KBM-7 (cell line): ENCODE measurements around the gene SYCE1.
"Not testable (repeated sequence)": the region's sequence is repeated elsewhere in the genome, so short reads cannot be mapped to it uniquely, and the experiment has no call there.

Source experiments
- DNase-seq: peaks from one replicate; pipeline ENCODE4 v3.0.0-alpha.2; 2015
- in situ Hi-C: fragments of 300-500 bp; cut with MboI; formaldehyde crosslinking; loops from 2 replicates; pipeline ENCODE4 v1.14.3; 2020; ENCODE audit warnings: low sequenced_read_pairs, low pct_unique_long_range_greater_than_20kb, mixed read lengths

Gene SYCE1

GRCh38 chr10:133564816-133565215 is 567 bp downstream of the SYCE1 start:
- in situ Hi-C loops = no loop called here
- DNase-seq = no peak

- in situ Hi-C loops = no loop called here
- DNase-seq = no peak
These were observed 6.2 kb downstream of the SYCE1 start for GRCh38 chr10:133559216-133559615.

- in situ Hi-C loops = no loop called here
These were observed 8.0 kb downstream of the SYCE1 start for GRCh38 chr10:133557381-133557780.

GRCh38 chr10:133555521-133555920 is 9.9 kb downstream of the SYCE1 start:
- DNase-seq = no peak
- in situ Hi-C loops = no loop called here

More at GRCh38 chr10:133557381-133557780, 8.0 kb downstream of the SYCE1 start:
- DNase-seq = peak; percentile 19

- no peak for DNase-seq
- in situ Hi-C loops = no loop called here
These were observed 10.8 kb downstream of the SYCE1 start for GRCh38 chr10:133554600-133554999.

GRCh38 chr10:133544506-133544905 is 20.9 kb downstream of the SYCE1 start:
- DNase-seq = peak; percentile 75
- in situ Hi-C loops = no loop called here

GRCh38 chr10:133541441-133541975 is 23.9 kb downstream of the SYCE1 start:
- in situ Hi-C loops, DNase-seq: not testable (repeated sequence)

- no peak for DNase-seq
- in situ Hi-C loops = no loop called here
These were observed 27.5 kb downstream of the SYCE1 start for GRCh38 chr10:133537546-133538545.

- DNase-seq = no peak
- in situ Hi-C loops = no loop called here
These were observed 29.2 kb downstream of the SYCE1 start for GRCh38 chr10:133536198-133536597.

GRCh38 chr10:133534417-133534816 is 31.0 kb downstream of the SYCE1 start:
- DNase-seq = no peak
- in situ Hi-C loops = no loop called here

- DNase-seq = no peak
- in situ Hi-C loops = no loop called here
These were observed 32.5 kb downstream of the SYCE1 start for GRCh38 chr10:133532871-133533270.

GRCh38 chr10:133530506-133530905 is 34.9 kb downstream of the SYCE1 start:
- in situ Hi-C loops = no loop called here
- DNase-seq = peak; percentile 91

- no peak for DNase-seq
- in situ Hi-C loops = no loop called here
These were observed 35.8 kb downstream of the SYCE1 start for GRCh38 chr10:133529576-133529946.

- peak; percentile 95 for DNase-seq
These were observed 36.4 kb downstream of the SYCE1 start for GRCh38 chr10:133528845-133529575.

GRCh38 chr10:133528296-133528844 is 37.0 kb downstream of the SYCE1 start:
- no peak for DNase-seq
- in situ Hi-C loops = no loop called here

More at GRCh38 chr10:133528845-133529575, 36.4 kb downstream of the SYCE1 start:
- in situ Hi-C loops = no loop called here

GRCh38 chr10:133527771-133528271 is 37.6 kb downstream of the SYCE1 start:
- DNase-seq = no peak
- in situ Hi-C loops = no loop called here

- in situ Hi-C loops = no loop called here
- DNase-seq = no peak
These were observed 38.3 kb downstream of the SYCE1 start, which contains the start of gene CYP2E1 for GRCh38 chr10:133526957-133527588. Gene CYP2E1 (plus strand): TSS chr10:133527363. CDS start chr10:133527396, 33 bp downstream.

GRCh38 chr10:133525444-133525843 is 39.9 kb downstream of the SYCE1 start:
- in situ Hi-C loops = no loop called here
- no peak for DNase-seq
